ENCODE results near the gene POLR2J.
A peak's percentile ranks its signal among the peaks of the same experiment; 100 is the strongest.

Gene POLR2J

GRCh38 chr7:102453319-102453718 lies 25.4 kb downstream of the POLR2J start:
- Histone ChIP-seq H3K36me3 (ENCODE audit: low read depth) (peaks cover 12% of the 10 kb centered on the region), H3K4me1 (ENCODE audit: insufficient read depth, poor library complexity, severe bottlenecking) (no peaks in the 10 kb centered on the region), H3K27ac (ENCODE audit: poor library complexity, severe bottlenecking) (no peak overlapping the region), H3K4me3 (ENCODE audit: severe bottlenecking) (no peak overlapping the region), H3K9me3 (ENCODE audit: severe bottlenecking) (no peaks in the 10 kb centered on the region), H3K27me3 (ENCODE audit: insufficient read depth, poor library complexity, severe bottlenecking) (no peaks in the 10 kb centered on the region)
- ATAC-seq (ENCODE audit: low read depth) (no peak), DNase-seq (ENCODE audit: low spot score) (no peak)
- TF ChIP-seq, protein P1, sequence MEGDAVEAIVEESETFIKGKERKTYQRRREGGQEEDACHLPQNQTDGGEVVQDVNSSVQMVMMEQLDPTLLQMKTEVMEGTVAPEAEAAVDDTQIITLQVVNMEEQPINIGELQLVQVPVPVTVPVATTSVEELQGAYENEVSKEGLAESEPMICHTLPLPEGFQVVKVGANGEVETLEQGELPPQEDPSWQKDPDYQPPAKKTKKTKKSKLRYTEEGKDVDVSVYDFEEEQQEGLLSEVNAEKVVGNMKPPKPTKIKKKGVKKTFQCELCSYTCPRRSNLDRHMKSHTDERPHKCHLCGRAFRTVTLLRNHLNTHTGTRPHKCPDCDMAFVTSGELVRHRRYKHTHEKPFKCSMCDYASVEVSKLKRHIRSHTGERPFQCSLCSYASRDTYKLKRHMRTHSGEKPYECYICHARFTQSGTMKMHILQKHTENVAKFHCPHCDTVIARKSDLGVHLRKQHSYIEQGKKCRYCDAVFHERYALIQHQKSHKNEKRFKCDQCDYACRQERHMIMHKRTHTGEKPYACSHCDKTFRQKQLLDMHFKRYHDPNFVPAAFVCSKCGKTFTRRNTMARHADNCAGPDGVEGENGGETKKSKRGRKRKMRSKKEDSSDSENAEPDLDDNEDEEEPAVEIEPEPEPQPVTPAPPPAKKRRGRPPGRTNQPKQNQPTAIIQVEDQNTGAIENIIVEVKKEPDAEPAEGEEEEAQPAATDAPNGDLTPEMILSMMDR (IDR thresholded peaks at IDR 0.05; ENCODE audit: poor library complexity, severe bottlenecking) = no peak

- no peaks in the 10 kb centered on the region for H3K27me3 ChIP-seq (ENCODE audit: insufficient read depth, poor library complexity, severe bottlenecking)
- DNase-seq (ENCODE audit: low spot score) = no peak
- ATAC-seq (ENCODE audit: low read depth) = no peak
- H3K9me3 ChIP-seq (ENCODE audit: severe bottlenecking) = no peaks in the 10 kb centered on the region
- H3K27ac ChIP-seq (ENCODE audit: poor library complexity, severe bottlenecking) = no peak overlapping the region
- TF ChIP-seq, protein P1 (IDR thresholded peaks at IDR 0.05; ENCODE audit: poor library complexity, severe bottlenecking) = no peak
- no peak overlapping the region for H3K4me3 ChIP-seq (ENCODE audit: severe bottlenecking)
- peaks cover 7% of the 10 kb centered on the region; the same call in 1 of the 2 replicates for H3K36me3 ChIP-seq (ENCODE audit: low read depth)
- no peaks in the 10 kb centered on the region for H3K4me1 ChIP-seq (ENCODE audit: insufficient read depth, poor library complexity, severe bottlenecking)
Measured at GRCh38 chr7:102452451-102452850, 26.3 kb downstream of the POLR2J start.

DNA sequence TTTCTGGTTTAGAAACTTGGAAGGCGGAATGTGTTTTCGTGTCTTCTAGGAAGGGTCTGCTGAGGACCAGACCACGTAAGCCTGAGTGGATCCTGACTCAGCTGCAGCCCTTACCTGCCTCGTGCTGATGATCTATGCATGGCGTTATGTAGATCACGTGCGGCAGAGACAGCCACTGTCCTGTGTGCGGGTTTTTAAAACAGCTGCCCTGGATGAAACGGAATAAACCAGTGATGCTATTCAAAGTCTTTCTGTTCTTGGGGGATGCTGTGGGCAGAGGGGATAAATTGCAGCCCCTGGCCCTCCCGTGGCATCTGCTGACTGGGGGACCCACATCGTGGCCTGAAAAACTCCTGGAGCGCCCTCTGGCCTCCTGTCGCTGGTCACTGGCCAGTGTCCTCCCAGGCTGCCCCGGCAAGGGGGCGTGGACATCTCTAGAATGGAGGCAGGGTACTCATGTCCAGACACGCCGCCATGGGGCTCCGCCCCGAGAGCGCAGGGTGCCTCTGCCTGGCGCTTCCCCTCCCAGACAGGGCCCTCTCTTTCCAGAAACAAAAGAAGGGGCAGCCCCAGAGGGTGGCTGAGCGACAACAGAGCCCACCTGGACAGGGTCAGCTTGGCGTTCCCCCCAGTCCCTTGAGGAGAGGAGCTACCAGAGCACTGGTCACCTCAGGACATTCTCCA lies 27.2 kb downstream of the POLR2J start:
- H3K27me3 ChIP-seq (ENCODE audit: insufficient read depth, poor library complexity, severe bottlenecking) = no peaks in the 10 kb centered on the region
- H3K27ac ChIP-seq (ENCODE audit: poor library complexity, severe bottlenecking) = no peak overlapping the region
- TF ChIP-seq, protein P1 (IDR thresholded peaks at IDR 0.05; ENCODE audit: poor library complexity, severe bottlenecking) = peak; percentile 38
- DNase-seq (ENCODE audit: low spot score) = no peak
- no peaks in the 10 kb centered on the region; the same call in 1 of the 2 replicates for H3K36me3 ChIP-seq (ENCODE audit: low read depth)
- H3K9me3 ChIP-seq (ENCODE audit: severe bottlenecking) = no peaks in the 10 kb centered on the region
- ATAC-seq (ENCODE audit: low read depth) = peak; percentile 88
- H3K4me3 ChIP-seq (ENCODE audit: severe bottlenecking) = no peak overlapping the region
- H3K4me1 ChIP-seq (ENCODE audit: insufficient read depth, poor library complexity, severe bottlenecking) = no peaks in the 10 kb centered on the region

- Histone ChIP-seq H3K36me3 (ENCODE audit: low read depth) (no peaks in the 10 kb centered on the region), H3K9me3 (ENCODE audit: severe bottlenecking) (no peaks in the 10 kb centered on the region), H3K4me3 (ENCODE audit: severe bottlenecking) (no peak overlapping the region), H3K4me1 (ENCODE audit: insufficient read depth, poor library complexity, severe bottlenecking) (no peaks in the 10 kb centered on the region), H3K27me3 (ENCODE audit: insufficient read depth, poor library complexity, severe bottlenecking) (no peaks in the 10 kb centered on the region), H3K27ac (ENCODE audit: poor library complexity, severe bottlenecking) (no peak overlapping the region)
- TF ChIP-seq, protein P1 (IDR thresholded peaks at IDR 0.05; ENCODE audit: poor library complexity, severe bottlenecking) = peak; percentile 43
- ATAC-seq (ENCODE audit: low read depth) (0 out of 3 replicates have a peak, but pooled peaks have one; percentile 18), DNase-seq (ENCODE audit: low spot score) (no peak)
Measured at GRCh38 chr7:102450242-102450641, 28.5 kb downstream of the POLR2J start.

GRCh38 chr7:102449136-102449535 lies 29.6 kb downstream of the POLR2J start:
- no peak overlapping the region for H3K4me3 ChIP-seq (ENCODE audit: severe bottlenecking)
- H3K9me3 ChIP-seq (ENCODE audit: severe bottlenecking) = no peaks in the 10 kb centered on the region
- ATAC-seq (ENCODE audit: low read depth) (no peak), DNase-seq (ENCODE audit: low spot score) (no peak)
- no peaks in the 10 kb centered on the region for H3K27me3 ChIP-seq (ENCODE audit: insufficient read depth, poor library complexity, severe bottlenecking)
- no peaks in the 10 kb centered on the region for H3K36me3 ChIP-seq (ENCODE audit: low read depth)
- TF ChIP-seq, protein P1 (IDR thresholded peaks at IDR 0.05; ENCODE audit: poor library complexity, severe bottlenecking) = no peak
- no peaks in the 10 kb centered on the region for H3K4me1 ChIP-seq (ENCODE audit: insufficient read depth, poor library complexity, severe bottlenecking)
- H3K27ac ChIP-seq (ENCODE audit: poor library complexity, severe bottlenecking) = no peak overlapping the region

Data from RWPE2 (cell line).